Measurements from ENCODE around the gene APLN. TPM values are rescaled to one million over a fixed set of nuclear protein-coding genes. Genes with fewer than 3 reads are reported as not detected.

APLN gene
- total and polyA plus RNA-seq, 3 donors from 2014 or later = 2.8 to 3.2 (median 3.1) TPM

GRCh38 chrX:129652565-129653169 is 2.1 kb downstream of the APLN start:
- intact Hi-C loops (cut with DNase I; ENCODE audit: low total_unique reads) = no loop called here
- Histone ChIP-seq H3K4me3 (no peak overlapping the region), H3K36me3 (ENCODE audit: low read depth, missing control alignments) (no peaks in the 10 kb centered on the region), H3K27me3 (no peaks in the 10 kb centered on the region), H3K27ac (no peak overlapping the region), H3K9me3 (no peaks in the 10 kb centered on the region), H3K4me1 (no peaks in the 10 kb centered on the region)
- no peak for TF ChIP-seq POLR2A (IDR thresholded peaks at IDR 0.05)
- no peak for TF ChIP-seq CTCF (IDR thresholded peaks at IDR 0.05)
- WGBS, 2 donors = 85 to 97% methylated on average over 5 to 8 of the region's 8 CpGs
- no peak for DNase-seq

GRCh38 chrX:129651756-129652564 is 2.8 kb downstream of the APLN start:
- Histone ChIP-seq H3K27ac (no peak overlapping the region), H3K27me3 (no peaks in the 10 kb centered on the region), H3K4me1 (no peaks in the 10 kb centered on the region), H3K36me3 (ENCODE audit: low read depth, missing control alignments) (no peaks in the 10 kb centered on the region), H3K4me3 (no peak overlapping the region), H3K9me3 (no peaks in the 10 kb centered on the region)
- DNase-seq = no peak
- intact Hi-C loops (cut with DNase I; ENCODE audit: low total_unique reads) = no loop called here
- TF ChIP-seq POLR2A (IDR thresholded peaks at IDR 0.05) (no peak), CTCF (IDR thresholded peaks at IDR 0.05) (no peak)
- 84 to 90% methylated on average over 8 to 12 of the region's 14 CpGs for WGBS, 2 donors

GRCh38 chrX:129650821-129651510 is 3.8 kb downstream of the APLN start:
- H3K27me3 ChIP-seq = no peaks in the 10 kb centered on the region
- TF ChIP-seq POLR2A (IDR thresholded peaks at IDR 0.05) = no peak
- TF ChIP-seq CTCF (IDR thresholded peaks at IDR 0.05) = no peak
- no peaks in the 10 kb centered on the region for H3K36me3 ChIP-seq (ENCODE audit: low read depth, missing control alignments)
- no peaks in the 10 kb centered on the region for H3K9me3 ChIP-seq
- DNase-seq = no peak
- H3K27ac ChIP-seq = no peak overlapping the region
- H3K4me3 ChIP-seq = no peak overlapping the region
- WGBS, 2 donors = 83 to 98% methylated on average over 1 to 7 of the region's 7 CpGs
- H3K4me1 ChIP-seq = no peaks in the 10 kb centered on the region
- intact Hi-C loops (cut with DNase I; ENCODE audit: low total_unique reads) = no loop called here

- intact Hi-C loops (cut with DNase I; ENCODE audit: low total_unique reads) = no loop called here
- H3K9me3 ChIP-seq = no peaks in the 10 kb centered on the region
- no peak for DNase-seq
- no peaks in the 10 kb centered on the region for H3K36me3 ChIP-seq (ENCODE audit: low read depth, missing control alignments)
- TF ChIP-seq CTCF (IDR thresholded peaks at IDR 0.05) = no peak
- TF ChIP-seq POLR2A (IDR thresholded peaks at IDR 0.05) = no peak
- H3K27me3 ChIP-seq = no peaks in the 10 kb centered on the region
- H3K27ac ChIP-seq = no peak overlapping the region
- no peaks in the 10 kb centered on the region for H3K4me1 ChIP-seq
- WGBS, 2 donors = 98 to 100% methylated on average over 3 of the region's 3 CpGs
- no peak overlapping the region for H3K4me3 ChIP-seq
Observed at GRCh38 chrX:129650183-129650689, 4.5 kb downstream of the APLN start.

Data from testis (tissue), 3 donors.